HEK293 (cell line): ENCODE results near the gene UFD1.

Experiments
- GFI1B ChIP-seq: fragments of 450-650 bp; formaldehyde crosslinking; IDR thresholded peaks from 2 replicates; pipeline ENCODE4 v1.5.1; 2016; ENCODE audit warnings: missing biosample characterization, missing genetic modification characterization
- GLIS2 ChIP-seq: fragments of 450-650 bp; formaldehyde crosslinking; IDR thresholded peaks from 2 replicates; pipeline ENCODE4 v1.5.1; 2016; ENCODE audit warnings: missing biosample characterization, missing genetic modification characterization
- INSM2 ChIP-seq: fragments of 450-650 bp; formaldehyde crosslinking; IDR thresholded peaks from 2 replicates; pipeline ENCODE4 v1.5.1; 2016; ENCODE audit warnings: missing biosample characterization, missing genetic modification characterization
- KLF16 ChIP-seq: fragments of 450-650 bp; formaldehyde crosslinking; IDR thresholded peaks from 2 replicates; pipeline ENCODE4 v1.5.1; 2017; ENCODE audit warnings: missing biosample characterization, missing genetic modification characterization
- SCRT1 ChIP-seq: fragments of 450-650 bp; formaldehyde crosslinking; IDR thresholded peaks from 2 replicates; pipeline ENCODE4 v1.5.1; 2016; ENCODE audit warnings: missing biosample characterization, missing genetic modification characterization, borderline replicate concordance
- ZBTB1 ChIP-seq: fragments of 450-650 bp; formaldehyde crosslinking; IDR thresholded peaks from 2 replicates; pipeline ENCODE4 v1.5.1; 2016; ENCODE audit warnings: missing biosample characterization, missing genetic modification characterization
- ZBTB20 ChIP-seq: fragments of 450-650 bp; formaldehyde crosslinking; IDR thresholded peaks from 2 replicates; pipeline ENCODE4 v1.5.1; 2016; ENCODE audit warnings: missing biosample characterization, missing genetic modification characterization
- ZBTB21 ChIP-seq: fragments of 450-650 bp; formaldehyde crosslinking; IDR thresholded peaks from 2 replicates; pipeline ENCODE4 v1.5.1; 2017; ENCODE audit warnings: missing biosample characterization, missing genetic modification characterization
- ZBTB26 ChIP-seq: fragments of 450-650 bp; formaldehyde crosslinking; optimal IDR thresholded peaks from 2 replicates; pipeline ENCODE3; 2016; ENCODE audit warnings: missing biosample characterization, mild to moderate bottlenecking, missing genetic modification characterization
- ZFP3 ChIP-seq: fragments of 450-650 bp; formaldehyde crosslinking; IDR thresholded peaks from 2 replicates; pipeline ENCODE4 v1.5.1; 2016; ENCODE audit warnings: low read depth, missing biosample characterization, missing genetic modification characterization
- ZFP37 ChIP-seq: fragments of 450-650 bp; formaldehyde crosslinking; IDR thresholded peaks from 2 replicates; pipeline ENCODE4 v1.5.1; 2016; ENCODE audit warnings: missing biosample characterization, missing genetic modification characterization
- ZNF114 ChIP-seq: fragments of 450-650 bp; formaldehyde crosslinking; IDR thresholded peaks from 2 replicates; pipeline ENCODE4 v1.5.0; 2017; ENCODE audit warnings: missing biosample characterization, missing genetic modification characterization
- ZNF132 ChIP-seq: fragments of 450-650 bp; formaldehyde crosslinking; IDR thresholded peaks from 2 replicates; pipeline ENCODE4 v1.5.1; 2017; ENCODE audit warnings: missing biosample characterization, missing genetic modification characterization, borderline replicate concordance
- ZNF138 ChIP-seq: fragments of 450-650 bp; formaldehyde crosslinking; IDR thresholded peaks from 2 replicates; pipeline ENCODE4 v1.5.1; 2016; ENCODE audit warnings: missing biosample characterization, missing genetic modification characterization, borderline replicate concordance
- ZNF280D ChIP-seq: fragments of 450-650 bp; formaldehyde crosslinking; IDR thresholded peaks from 2 replicates; pipeline ENCODE4 v1.5.1; 2016; ENCODE audit warnings: missing biosample characterization, missing genetic modification characterization
- ZNF488 ChIP-seq: fragments of 450-650 bp; formaldehyde crosslinking; IDR thresholded peaks from 2 replicates; pipeline ENCODE4 v1.5.1; 2016; ENCODE audit warnings: missing biosample characterization, missing genetic modification characterization
- ZNF529 ChIP-seq: fragments of 450-650 bp; formaldehyde crosslinking; IDR thresholded peaks from 2 replicates; pipeline ENCODE4 v1.5.1; 2017; ENCODE audit warnings: missing genetic modification characterization, missing biosample characterization; ENCODE audit not compliant: insufficient replicate concordance
- ZNF558 ChIP-seq: fragments of 450-650 bp; formaldehyde crosslinking; IDR thresholded peaks from 2 replicates; pipeline ENCODE4 v1.5.1; 2016; ENCODE audit warnings: missing biosample characterization, missing genetic modification characterization
- ZNF560 ChIP-seq: fragments of 450-650 bp; formaldehyde crosslinking; IDR thresholded peaks from 2 replicates; pipeline ENCODE4 v1.5.1; 2017; ENCODE audit warnings: missing biosample characterization, missing genetic modification characterization, borderline replicate concordance
- ZNF596 ChIP-seq: fragments of 450-650 bp; IDR thresholded peaks from 2 replicates; pipeline ENCODE4 v1.5.0; 2018; ENCODE audit warnings: missing biosample characterization, mild to moderate bottlenecking, missing genetic modification characterization, moderate library complexity
- ZNF624 ChIP-seq: fragments of 450-650 bp; formaldehyde crosslinking; IDR thresholded peaks from 2 replicates; pipeline ENCODE4 v1.5.1; 2017; ENCODE audit warnings: missing biosample characterization, missing genetic modification characterization
- ZNF768 ChIP-seq: fragments of 450-650 bp; formaldehyde crosslinking; IDR thresholded peaks from 2 replicates; pipeline ENCODE4 v1.5.1; 2018; ENCODE audit warnings: missing biosample characterization, mild to moderate bottlenecking, missing genetic modification characterization
- ZNF776 ChIP-seq: fragments of 450-650 bp; formaldehyde crosslinking; IDR thresholded peaks from 2 replicates; pipeline ENCODE4 v1.5.0; 2017; ENCODE audit warnings: missing biosample characterization, missing genetic modification characterization, borderline replicate concordance
- TF ChIP-seq, protein P1 (sequence below): fragments of 450-650 bp; formaldehyde crosslinking; IDR thresholded peaks from 2 replicates; pipeline ENCODE4; 2016; ENCODE audit warnings: missing biosample characterization, missing genetic modification characterization
- TF ChIP-seq, protein P2 (sequence below): IDR thresholded peaks from 2 replicates; pipeline ENCODE4 v1.6.1; 2011; ENCODE audit warnings: mild to moderate bottlenecking, low read depth, low read length, borderline replicate concordance
- TF ChIP-seq, protein P3 (sequence below): fragments of 450-650 bp; formaldehyde crosslinking; IDR thresholded peaks from 2 replicates; pipeline ENCODE4 v1.5.1; 2017; ENCODE audit warnings: missing biosample characterization, missing genetic modification characterization

The UFD1 gene

DNA sequence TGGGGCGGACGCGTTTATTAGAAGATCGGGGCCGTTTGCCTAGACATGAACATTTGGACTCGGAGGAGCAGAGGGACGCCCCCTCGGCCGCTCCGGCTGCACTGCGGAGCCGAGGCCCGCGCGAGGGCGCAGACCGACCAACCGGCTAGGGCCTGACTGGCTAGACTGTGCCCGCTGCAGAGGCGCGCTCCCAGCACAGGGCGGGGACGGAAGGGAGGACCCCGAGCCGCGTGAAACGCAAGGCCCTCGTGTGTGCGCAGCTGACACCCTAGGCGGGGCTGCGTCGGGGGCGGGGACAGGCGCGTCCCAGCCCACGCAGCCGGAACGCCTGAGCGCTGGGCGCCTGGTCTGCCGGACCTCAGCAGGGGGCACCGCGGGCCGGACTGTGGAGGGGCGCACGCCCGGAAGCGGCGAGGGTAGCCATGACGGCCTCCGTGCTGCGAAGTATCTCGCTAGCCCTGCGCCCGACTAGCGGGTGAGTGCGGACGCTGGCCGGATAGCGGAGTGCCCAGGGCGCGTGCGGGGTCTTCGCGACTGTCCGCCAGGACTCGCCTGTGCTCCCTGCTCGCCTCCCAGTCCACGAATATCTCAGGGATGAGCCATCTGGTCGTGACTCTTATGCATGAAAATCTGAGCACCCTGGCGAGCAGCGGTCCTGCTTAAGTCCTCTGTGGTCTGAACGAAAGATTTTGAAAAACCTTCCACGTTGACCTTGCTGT is 46.7 kb downstream of the UFD1 start, which contains the start of gene MRPL40 (continued):
- peak; percentile 100 for TF ChIP-seq ZBTB26 (tag by site-specific recombination)
- TF ChIP-seq ZFP37 (tag by site-specific recombination), result peak; percentile 97
- no peak for TF ChIP-seq ZNF114 (tag by site-specific recombination)
- TF ChIP-seq ZNF488 (tag by site-specific recombination), result peak; percentile 30; the same call in 1 of the 2 replicates
- no peak for TF ChIP-seq ZNF280D (tag by site-specific recombination)
- TF ChIP-seq, protein P1, sequence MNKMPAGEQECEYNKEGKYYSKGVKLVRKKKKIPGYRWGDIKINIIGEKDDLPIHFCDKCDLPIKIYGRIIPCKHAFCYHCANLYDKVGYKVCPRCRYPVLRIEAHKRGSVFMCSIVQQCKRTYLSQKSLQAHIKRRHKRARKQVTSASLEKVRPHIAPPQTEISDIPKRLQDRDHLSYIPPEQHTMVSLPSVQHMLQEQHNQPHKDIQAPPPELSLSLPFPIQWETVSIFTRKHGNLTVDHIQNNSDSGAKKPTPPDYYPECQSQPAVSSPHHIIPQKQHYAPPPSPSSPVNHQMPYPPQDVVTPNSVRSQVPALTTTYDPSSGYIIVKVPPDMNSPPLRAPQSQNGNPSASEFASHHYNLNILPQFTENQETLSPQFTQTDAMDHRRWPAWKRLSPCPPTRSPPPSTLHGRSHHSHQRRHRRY (tag by site-specific recombination), result no peak; the same call in 1 of the 2 replicates
- no peak for TF ChIP-seq ZNF132 (tag by site-specific recombination)
- peak; percentile 62; the same call in 1 of the 2 replicates for TF ChIP-seq ZNF596 (tag by site-specific recombination)
- TF ChIP-seq ZNF768 (tag by site-specific recombination), result no peak
- peak; percentile 92 for TF ChIP-seq GLIS2
- no peak; the same call in none of the 2 replicates for TF ChIP-seq INSM2 (tag by site-specific recombination)
- no peak for TF ChIP-seq ZNF560
- TF ChIP-seq, protein P2, sequence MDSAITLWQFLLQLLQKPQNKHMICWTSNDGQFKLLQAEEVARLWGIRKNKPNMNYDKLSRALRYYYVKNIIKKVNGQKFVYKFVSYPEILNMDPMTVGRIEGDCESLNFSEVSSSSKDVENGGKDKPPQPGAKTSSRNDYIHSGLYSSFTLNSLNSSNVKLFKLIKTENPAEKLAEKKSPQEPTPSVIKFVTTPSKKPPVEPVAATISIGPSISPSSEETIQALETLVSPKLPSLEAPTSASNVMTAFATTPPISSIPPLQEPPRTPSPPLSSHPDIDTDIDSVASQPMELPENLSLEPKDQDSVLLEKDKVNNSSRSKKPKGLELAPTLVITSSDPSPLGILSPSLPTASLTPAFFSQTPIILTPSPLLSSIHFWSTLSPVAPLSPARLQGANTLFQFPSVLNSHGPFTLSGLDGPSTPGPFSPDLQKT, result no peak; the same call in 1 of the 2 replicates
- 0 out of 2 replicates have a peak, but pooled peaks have one; percentile 27 for TF ChIP-seq ZBTB21 (tag by site-specific recombination)
- no peak for TF ChIP-seq ZNF624 (tag by site-specific recombination)
- TF ChIP-seq ZNF138, result no peak
- peak; percentile 81; the same call in 1 of the 2 replicates for TF ChIP-seq ZBTB20 (tag by site-specific recombination)
- no peak for TF ChIP-seq ZNF529 (tag by site-specific recombination)
- no peak; the same call in 1 of the 2 replicates for TF ChIP-seq ZBTB1
- TF ChIP-seq KLF16 (tag by site-specific recombination), result peak; percentile 98
- TF ChIP-seq ZFP3 (tag by site-specific recombination), result no peak
- TF ChIP-seq, protein P3, sequence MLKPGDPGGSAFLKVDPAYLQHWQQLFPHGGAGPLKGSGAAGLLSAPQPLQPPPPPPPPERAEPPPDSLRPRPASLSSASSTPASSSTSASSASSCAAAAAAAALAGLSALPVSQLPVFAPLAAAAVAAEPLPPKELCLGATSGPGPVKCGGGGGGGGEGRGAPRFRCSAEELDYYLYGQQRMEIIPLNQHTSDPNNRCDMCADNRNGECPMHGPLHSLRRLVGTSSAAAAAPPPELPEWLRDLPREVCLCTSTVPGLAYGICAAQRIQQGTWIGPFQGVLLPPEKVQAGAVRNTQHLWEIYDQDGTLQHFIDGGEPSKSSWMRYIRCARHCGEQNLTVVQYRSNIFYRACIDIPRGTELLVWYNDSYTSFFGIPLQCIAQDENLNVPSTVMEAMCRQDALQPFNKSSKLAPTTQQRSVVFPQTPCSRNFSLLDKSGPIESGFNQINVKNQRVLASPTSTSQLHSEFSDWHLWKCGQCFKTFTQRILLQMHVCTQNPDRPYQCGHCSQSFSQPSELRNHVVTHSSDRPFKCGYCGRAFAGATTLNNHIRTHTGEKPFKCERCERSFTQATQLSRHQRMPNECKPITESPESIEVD (tag by site-specific recombination), result 0 out of 2 replicates have a peak, but pooled peaks have one; percentile 4
- no peak for TF ChIP-seq GFI1B
- no peak for TF ChIP-seq SCRT1
- no peak for TF ChIP-seq ZNF558 (tag by site-specific recombination)
- no peak for TF ChIP-seq ZNF776
